GM23338 (cell line): ENCODE measurements around the gene ZNF678. TPM values are rescaled to one million over a fixed set of nuclear protein-coding genes. Genes with fewer than 3 reads are reported as not detected.

ENCODE experiments used
- ATAC-seq: fragments of 200-7000 bp; cut with Tn5 transposase; 3 replicates; pipeline ENCODE4 v1.9.1; 2020
- DNase-seq: peaks from one replicate; pipeline ENCODE4 v3.0.0-alpha.2; 2015; ENCODE audit warnings: low spot score
- H2AFZ ChIP-seq: fragments of 200-600 bp; sonication (generic); 2 replicates; pipeline ENCODE4 v1.8.0; 2016; ENCODE audit warnings: antibody characterized with exemption, mild to moderate bottlenecking, moderate library complexity
- H3F3A ChIP-seq: fragments of 200-600 bp; sonication (generic); replicated peaks from 2 replicates; pipeline ENCODE4 v1.8.0; 2017; ENCODE audit warnings: antibody characterized with exemption, mixed run types, low read depth
- H3K27ac ChIP-seq: fragments of 200-600 bp; sonication (generic); 2 replicates; pipeline ENCODE4 v1.6.1; 2016; ENCODE audit warnings: low read depth
- H3K27me3 ChIP-seq: fragments of 200-600 bp; sonication (generic); 2 replicates; pipeline ENCODE4 v1.8.0; 2016; ENCODE audit warnings: mild to moderate bottlenecking, mixed run types, moderate library complexity; ENCODE audit not compliant: insufficient read depth
- H3K36me3 ChIP-seq: fragments of 200-600 bp; sonication (generic); 2 replicates; pipeline ENCODE4 v1.8.0; 2016; ENCODE audit warnings: mild to moderate bottlenecking; ENCODE audit not compliant: insufficient read depth
- H3K4me1 ChIP-seq: fragments of 200-600 bp; sonication (generic); 2 replicates; pipeline ENCODE4 v1.8.0; 2016; ENCODE audit warnings: mild to moderate bottlenecking, moderate library complexity; ENCODE audit not compliant: insufficient read depth
- H3K4me2 ChIP-seq: fragments of 200-600 bp; sonication (generic); 2 replicates; pipeline ENCODE4 v1.7.1; 2017; ENCODE audit warnings: mixed run types
- H3K4me3 ChIP-seq: fragments of 200-600 bp; sonication (generic); 2 replicates; pipeline ENCODE4 v1.6.1; 2016; ENCODE audit warnings: mixed run types
- H3K79me2 ChIP-seq: fragments of 200-600 bp; sonication (generic); replicated peaks from 2 replicates; pipeline ENCODE4 v1.8.0; 2017; ENCODE audit warnings: mild to moderate bottlenecking; ENCODE audit not compliant: insufficient read depth
- H3K9me2 ChIP-seq: fragments of 200-600 bp; sonication (generic); 2 replicates; pipeline ENCODE4 v1.8.0; 2017; ENCODE audit not compliant: insufficient read depth
- H4K20me1 ChIP-seq: fragments of 200-600 bp; sonication (generic); replicated peaks from 2 replicates; pipeline ENCODE4 v1.8.0; 2017; ENCODE audit warnings: mild to moderate bottlenecking; ENCODE audit not compliant: insufficient read depth
- H3K27ac Mint-ChIP-seq: 2 replicates; pipeline ENCODE4 v1.8.0; 2020; ENCODE audit warnings: inconsistent platforms, mild to moderate bottlenecking, moderate library complexity, mixed read lengths
- H3K27me3 Mint-ChIP-seq: 3 replicates; pipeline ENCODE4 v1.8.0; 2022; ENCODE audit warnings: low read depth, mild to moderate bottlenecking, moderate library complexity, mixed read lengths, inconsistent platforms; ENCODE audit not compliant: insufficient read depth, poor library complexity
- H3K36me3 Mint-ChIP-seq: 3 replicates; pipeline ENCODE4 v1.8.0; 2021; ENCODE audit warnings: low read depth, mild to moderate bottlenecking, inconsistent platforms, moderate library complexity, mixed read lengths
- H3K4me1 Mint-ChIP-seq: 3 replicates; pipeline ENCODE4 v1.8.0; 2020; ENCODE audit warnings: mild to moderate bottlenecking, inconsistent platforms, mixed read lengths
- H3K4me3 Mint-ChIP-seq: 3 replicates; pipeline ENCODE4 v1.8.0; 2021; ENCODE audit warnings: moderate library complexity, mild to moderate bottlenecking, inconsistent platforms, mixed read lengths
- H3K9me3 Mint-ChIP-seq: 3 replicates; pipeline ENCODE4 v1.8.0; 2020; ENCODE audit warnings: moderate library complexity, mild to moderate bottlenecking, inconsistent platforms, mixed read lengths
- CREB1 ChIP-seq: fragments of 250-450 bp; sonication (Bioruptor Pico); IDR thresholded peaks from 2 replicates; pipeline ENCODE4 v1.5.0; 2020; ENCODE audit warnings: low read depth, mild to moderate bottlenecking, moderate library complexity
- EZH2 ChIP-seq: fragments of 200-600 bp; sonication (generic); IDR thresholded peaks from one replicate; pipeline ENCODE4 v1.8.0; 2017; ENCODE audit warnings: antibody characterized with exemption, mild to moderate bottlenecking, low read depth; ENCODE audit not compliant: unreplicated experiment
- EZH2phosphoT487 ChIP-seq: fragments of 200-600 bp; sonication (generic); IDR thresholded peaks from one replicate; pipeline ENCODE4 v1.8.1; 2018; ENCODE audit warnings: antibody characterized with exemption; ENCODE audit not compliant: unreplicated experiment
- JUNB ChIP-seq: IDR thresholded peaks from one replicate; pipeline ENCODE4 v1.6.1; 2016; ENCODE audit warnings: antibody characterized with exemption; ENCODE audit not compliant: unreplicated experiment
- NANOG ChIP-seq: IDR thresholded peaks from 2 replicates; pipeline ENCODE4 v1.6.1; 2016; ENCODE audit warnings: antibody characterized with exemption, borderline replicate concordance
- POLR2AphosphoS5 ChIP-seq: IDR thresholded peaks from 2 replicates; pipeline ENCODE4 v1.6.1; 2016; ENCODE audit warnings: antibody characterized with exemption, low read depth
- STAT1 ChIP-seq: IDR thresholded peaks from one replicate; pipeline ENCODE4 v1.6.1; 2016; ENCODE audit warnings: antibody characterized with exemption; ENCODE audit not compliant: unreplicated experiment
- ZNF114 ChIP-seq: fragments of 250-450 bp; sonication (Bioruptor Pico); IDR thresholded peaks from 2 replicates; pipeline ENCODE4 v1.5.0; 2020; ENCODE audit warnings: mild to moderate bottlenecking, moderate library complexity
- ZNF331 ChIP-seq: fragments of 250-450 bp; sonication (Bioruptor Pico); IDR thresholded peaks from 2 replicates; pipeline ENCODE4 v1.5.0; 2020; ENCODE audit warnings: low read depth, mild to moderate bottlenecking, moderate library complexity
- polyA plus RNA-seq: library from polyadenylated mRNA; unstranded; fragments of >200 nt; fragmentation: Nextera tagmentation; extraction: Ambion mirVana; gene quantifications from 2 replicates; pipeline ENCODE4 v1.2.1, GENCODE V29; 2016
- total RNA-seq: library from RNA; depleted of rRNA; stranded (reverse); fragments of >200 nt; shearing (Covaris generic); gene quantifications from 2 replicates; pipeline ENCODE4 v1.2.3, GENCODE V29; 2014
- TF ChIP-seq, protein P1 (sequence below): IDR thresholded peaks from one replicate; pipeline ENCODE4 v1.6.1; 2018; ENCODE audit warnings: antibody characterized with exemption; ENCODE audit not compliant: unreplicated experiment
- TF ChIP-seq, protein P2 (sequence below): fragments of 250-450 bp; sonication (Bioruptor Pico); IDR thresholded peaks from 2 replicates; pipeline ENCODE4 v1.5.0; 2020; ENCODE audit warnings: mild to moderate bottlenecking, moderate library complexity
- TF ChIP-seq, protein P3 (sequence below), 2 experiments: fragments of 200-600 bp in 1 of 2; sonication (generic) in 1 of 2; conservative IDR thresholded peaks; 2 replicates each; pipeline versions ENCODE4 v1.5.1 to v1.6.1; 2016 to 2017; ENCODE audit warnings: antibody characterized with exemption in 2 of 2, low read depth in 2 of 2, mild to moderate bottlenecking in 2 of 2, moderate library complexity in 1 of 2
- TF ChIP-seq, protein P4 (sequence below): IDR thresholded peaks from 2 replicates; pipeline ENCODE4 v1.6.1; 2016; ENCODE audit warnings: antibody characterized with exemption

ZNF678 gene
- total and polyA plus RNA-seq, 2 experiments from 2014 or later: 8.6 to 60.0 TPM

DNA sequence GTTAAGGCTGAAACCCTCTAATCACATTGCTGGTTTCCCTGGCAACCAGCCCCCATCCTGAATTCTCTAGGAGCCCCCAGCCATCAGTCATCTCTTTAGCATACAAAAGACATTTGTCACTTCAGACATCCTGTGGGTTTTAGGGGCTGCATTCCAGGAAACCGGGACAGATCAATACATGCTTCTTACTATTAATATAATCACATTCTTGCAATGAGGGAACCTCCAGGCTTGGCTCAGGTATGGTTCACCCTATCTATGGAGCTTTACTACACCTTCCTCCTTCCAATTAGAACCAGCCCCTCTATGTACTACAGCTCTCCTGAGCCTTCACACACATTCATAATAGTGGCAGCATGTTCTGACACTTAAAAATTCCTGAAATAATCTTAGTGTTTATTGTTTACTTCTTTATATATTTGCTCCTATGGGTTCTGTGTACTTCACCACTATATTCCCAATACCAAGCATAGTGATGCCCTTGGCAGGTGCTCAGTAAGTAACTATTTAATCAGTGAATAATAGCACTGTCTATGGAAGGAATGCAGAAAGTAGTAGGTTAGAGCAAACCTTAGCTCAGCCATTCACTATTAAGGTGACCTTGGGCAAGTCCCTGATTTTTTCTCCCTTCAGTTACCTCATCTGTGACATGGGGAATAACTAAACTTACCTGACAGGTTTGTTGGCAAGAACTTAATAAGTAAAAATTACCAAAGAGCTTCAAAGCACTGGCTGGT is 59.6 kb downstream of the ZNF678 start:
- Mint-ChIP-seq H3K4me1 (peaks cover 4% of the 10 kb centered on the region; the same call in 2 of the 3 replicates), H3K27me3 (peaks cover 8% of the 10 kb centered on the region), H3K9me3 (peaks cover 61% of the 10 kb centered on the region), H3K36me3 (peaks cover 90% of the 10 kb centered on the region), H3K27ac (no peak overlapping the region), H3K4me3 (no peak overlapping the region)
- no peaks in the 10 kb centered on the region for H3F3A ChIP-seq
- no peak overlapping the region for H3K4me2 ChIP-seq
- H3K9me2 ChIP-seq: 0 out of 2 replicates have a peak, but pooled peaks cover 6% of the 10 kb centered on the region
- no peak overlapping the region for H3K4me3 ChIP-seq
- no peak overlapping the region for H2AFZ ChIP-seq
- peaks cover 15% of the 10 kb centered on the region for H3K4me1 ChIP-seq
- no peak for ATAC-seq
- no peaks in the 10 kb centered on the region for H3K36me3 ChIP-seq
- no peak overlapping the region for H3K27ac ChIP-seq
- H4K20me1 ChIP-seq: no peaks in the 10 kb centered on the region; the same call in 1 of the 2 replicates
- H3K79me2 ChIP-seq: peaks cover 28% of the 10 kb centered on the region
- no peaks in the 10 kb centered on the region for H3K27me3 ChIP-seq
- DNase-seq: no peak
- TF ChIP-seq JUNB: no peak
- TF ChIP-seq, protein P1, sequence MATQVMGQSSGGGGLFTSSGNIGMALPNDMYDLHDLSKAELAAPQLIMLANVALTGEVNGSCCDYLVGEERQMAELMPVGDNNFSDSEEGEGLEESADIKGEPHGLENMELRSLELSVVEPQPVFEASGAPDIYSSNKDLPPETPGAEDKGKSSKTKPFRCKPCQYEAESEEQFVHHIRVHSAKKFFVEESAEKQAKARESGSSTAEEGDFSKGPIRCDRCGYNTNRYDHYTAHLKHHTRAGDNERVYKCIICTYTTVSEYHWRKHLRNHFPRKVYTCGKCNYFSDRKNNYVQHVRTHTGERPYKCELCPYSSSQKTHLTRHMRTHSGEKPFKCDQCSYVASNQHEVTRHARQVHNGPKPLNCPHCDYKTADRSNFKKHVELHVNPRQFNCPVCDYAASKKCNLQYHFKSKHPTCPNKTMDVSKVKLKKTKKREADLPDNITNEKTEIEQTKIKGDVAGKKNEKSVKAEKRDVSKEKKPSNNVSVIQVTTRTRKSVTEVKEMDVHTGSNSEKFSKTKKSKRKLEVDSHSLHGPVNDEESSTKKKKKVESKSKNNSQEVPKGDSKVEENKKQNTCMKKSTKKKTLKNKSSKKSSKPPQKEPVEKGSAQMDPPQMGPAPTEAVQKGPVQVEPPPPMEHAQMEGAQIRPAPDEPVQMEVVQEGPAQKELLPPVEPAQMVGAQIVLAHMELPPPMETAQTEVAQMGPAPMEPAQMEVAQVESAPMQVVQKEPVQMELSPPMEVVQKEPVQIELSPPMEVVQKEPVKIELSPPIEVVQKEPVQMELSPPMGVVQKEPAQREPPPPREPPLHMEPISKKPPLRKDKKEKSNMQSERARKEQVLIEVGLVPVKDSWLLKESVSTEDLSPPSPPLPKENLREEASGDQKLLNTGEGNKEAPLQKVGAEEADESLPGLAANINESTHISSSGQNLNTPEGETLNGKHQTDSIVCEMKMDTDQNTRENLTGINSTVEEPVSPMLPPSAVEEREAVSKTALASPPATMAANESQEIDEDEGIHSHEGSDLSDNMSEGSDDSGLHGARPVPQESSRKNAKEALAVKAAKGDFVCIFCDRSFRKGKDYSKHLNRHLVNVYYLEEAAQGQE: no peak
- no peak for TF ChIP-seq EZH2phosphoT487
- TF ChIP-seq, protein P2, sequence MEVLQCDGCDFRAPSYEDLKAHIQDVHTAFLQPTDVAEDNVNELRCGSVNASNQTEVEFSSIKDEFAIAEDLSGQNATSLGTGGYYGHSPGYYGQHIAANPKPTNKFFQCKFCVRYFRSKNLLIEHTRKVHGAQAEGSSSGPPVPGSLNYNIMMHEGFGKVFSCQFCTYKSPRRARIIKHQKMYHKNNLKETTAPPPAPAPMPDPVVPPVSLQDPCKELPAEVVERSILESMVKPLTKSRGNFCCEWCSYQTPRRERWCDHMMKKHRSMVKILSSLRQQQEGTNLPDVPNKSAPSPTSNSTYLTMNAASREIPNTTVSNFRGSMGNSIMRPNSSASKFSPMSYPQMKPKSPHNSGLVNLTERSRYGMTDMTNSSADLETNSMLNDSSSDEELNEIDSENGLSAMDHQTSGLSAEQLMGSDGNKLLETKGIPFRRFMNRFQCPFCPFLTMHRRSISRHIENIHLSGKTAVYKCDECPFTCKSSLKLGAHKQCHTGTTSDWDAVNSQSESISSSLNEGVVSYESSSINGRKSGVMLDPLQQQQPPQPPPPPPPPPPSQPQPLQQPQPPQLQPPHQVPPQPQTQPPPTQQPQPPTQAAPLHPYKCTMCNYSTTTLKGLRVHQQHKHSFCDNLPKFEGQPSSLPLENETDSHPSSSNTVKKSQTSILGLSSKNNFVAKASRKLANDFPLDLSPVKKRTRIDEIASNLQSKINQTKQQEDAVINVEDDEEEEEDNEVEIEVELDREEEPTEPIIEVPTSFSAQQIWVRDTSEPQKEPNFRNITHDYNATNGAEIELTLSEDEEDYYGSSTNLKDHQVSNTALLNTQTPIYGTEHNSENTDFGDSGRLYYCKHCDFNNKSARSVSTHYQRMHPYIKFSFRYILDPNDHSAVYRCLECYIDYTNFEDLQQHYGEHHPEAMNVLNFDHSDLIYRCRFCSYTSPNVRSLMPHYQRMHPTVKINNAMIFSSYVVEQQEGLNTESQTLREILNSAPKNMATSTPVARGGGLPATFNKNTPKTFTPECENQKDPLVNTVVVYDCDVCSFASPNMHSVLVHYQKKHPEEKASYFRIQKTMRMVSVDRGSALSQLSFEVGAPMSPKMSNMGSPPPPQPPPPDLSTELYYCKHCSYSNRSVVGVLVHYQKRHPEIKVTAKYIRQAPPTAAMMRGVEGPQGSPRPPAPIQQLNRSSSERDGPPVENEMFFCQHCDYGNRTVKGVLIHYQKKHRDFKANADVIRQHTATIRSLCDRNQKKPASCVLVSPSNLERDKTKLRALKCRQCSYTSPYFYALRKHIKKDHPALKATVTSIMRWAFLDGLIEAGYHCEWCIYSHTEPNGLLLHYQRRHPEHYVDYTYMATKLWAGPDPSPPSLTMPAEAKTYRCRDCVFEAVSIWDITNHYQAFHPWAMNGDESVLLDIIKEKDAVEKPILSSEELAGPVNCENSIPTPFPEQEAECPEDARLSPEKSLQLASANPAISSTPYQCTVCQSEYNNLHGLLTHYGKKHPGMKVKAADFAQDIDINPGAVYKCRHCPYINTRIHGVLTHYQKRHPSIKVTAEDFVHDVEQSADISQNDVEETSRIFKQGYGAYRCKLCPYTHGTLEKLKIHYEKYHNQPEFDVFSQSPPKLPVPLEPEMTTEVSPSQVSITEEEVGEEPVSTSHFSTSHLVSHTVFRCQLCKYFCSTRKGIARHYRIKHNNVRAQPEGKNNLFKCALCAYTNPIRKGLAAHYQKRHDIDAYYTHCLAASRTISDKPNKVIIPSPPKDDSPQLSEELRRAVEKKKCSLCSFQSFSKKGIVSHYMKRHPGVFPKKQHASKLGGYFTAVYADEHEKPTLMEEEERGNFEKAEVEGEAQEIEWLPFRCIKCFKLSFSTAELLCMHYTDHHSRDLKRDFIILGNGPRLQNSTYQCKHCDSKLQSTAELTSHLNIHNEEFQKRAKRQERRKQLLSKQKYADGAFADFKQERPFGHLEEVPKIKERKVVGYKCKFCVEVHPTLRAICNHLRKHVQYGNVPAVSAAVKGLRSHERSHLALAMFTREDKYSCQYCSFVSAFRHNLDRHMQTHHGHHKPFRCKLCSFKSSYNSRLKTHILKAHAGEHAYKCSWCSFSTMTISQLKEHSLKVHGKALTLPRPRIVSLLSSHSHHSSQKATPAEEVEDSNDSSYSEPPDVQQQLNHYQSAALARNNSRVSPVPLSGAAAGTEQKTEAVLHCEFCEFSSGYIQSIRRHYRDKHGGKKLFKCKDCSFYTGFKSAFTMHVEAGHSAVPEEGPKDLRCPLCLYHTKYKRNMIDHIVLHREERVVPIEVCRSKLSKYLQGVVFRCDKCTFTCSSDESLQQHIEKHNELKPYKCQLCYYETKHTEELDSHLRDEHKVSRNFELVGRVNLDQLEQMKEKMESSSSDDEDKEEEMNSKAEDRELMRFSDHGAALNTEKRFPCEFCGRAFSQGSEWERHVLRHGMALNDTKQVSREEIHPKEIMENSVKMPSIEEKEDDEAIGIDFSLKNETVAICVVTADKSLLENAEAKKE (CRISPR knock-in tag): no peak
- TF ChIP-seq, protein P3, sequence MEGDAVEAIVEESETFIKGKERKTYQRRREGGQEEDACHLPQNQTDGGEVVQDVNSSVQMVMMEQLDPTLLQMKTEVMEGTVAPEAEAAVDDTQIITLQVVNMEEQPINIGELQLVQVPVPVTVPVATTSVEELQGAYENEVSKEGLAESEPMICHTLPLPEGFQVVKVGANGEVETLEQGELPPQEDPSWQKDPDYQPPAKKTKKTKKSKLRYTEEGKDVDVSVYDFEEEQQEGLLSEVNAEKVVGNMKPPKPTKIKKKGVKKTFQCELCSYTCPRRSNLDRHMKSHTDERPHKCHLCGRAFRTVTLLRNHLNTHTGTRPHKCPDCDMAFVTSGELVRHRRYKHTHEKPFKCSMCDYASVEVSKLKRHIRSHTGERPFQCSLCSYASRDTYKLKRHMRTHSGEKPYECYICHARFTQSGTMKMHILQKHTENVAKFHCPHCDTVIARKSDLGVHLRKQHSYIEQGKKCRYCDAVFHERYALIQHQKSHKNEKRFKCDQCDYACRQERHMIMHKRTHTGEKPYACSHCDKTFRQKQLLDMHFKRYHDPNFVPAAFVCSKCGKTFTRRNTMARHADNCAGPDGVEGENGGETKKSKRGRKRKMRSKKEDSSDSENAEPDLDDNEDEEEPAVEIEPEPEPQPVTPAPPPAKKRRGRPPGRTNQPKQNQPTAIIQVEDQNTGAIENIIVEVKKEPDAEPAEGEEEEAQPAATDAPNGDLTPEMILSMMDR (conservative IDR thresholded peaks at IDR 0.05; ENCODE audit: low read depth in 2 of 2): no peak
- no peak for TF ChIP-seq NANOG
- TF ChIP-seq STAT1: no peak
- TF ChIP-seq CREB1 (CRISPR knock-in tag): no peak
- no peak for TF ChIP-seq ZNF114 (CRISPR knock-in tag)
- TF ChIP-seq ZNF331 (CRISPR knock-in tag): no peak
- TF ChIP-seq EZH2: no peak
- TF ChIP-seq POLR2AphosphoS5: no peak
- TF ChIP-seq, protein P4, sequence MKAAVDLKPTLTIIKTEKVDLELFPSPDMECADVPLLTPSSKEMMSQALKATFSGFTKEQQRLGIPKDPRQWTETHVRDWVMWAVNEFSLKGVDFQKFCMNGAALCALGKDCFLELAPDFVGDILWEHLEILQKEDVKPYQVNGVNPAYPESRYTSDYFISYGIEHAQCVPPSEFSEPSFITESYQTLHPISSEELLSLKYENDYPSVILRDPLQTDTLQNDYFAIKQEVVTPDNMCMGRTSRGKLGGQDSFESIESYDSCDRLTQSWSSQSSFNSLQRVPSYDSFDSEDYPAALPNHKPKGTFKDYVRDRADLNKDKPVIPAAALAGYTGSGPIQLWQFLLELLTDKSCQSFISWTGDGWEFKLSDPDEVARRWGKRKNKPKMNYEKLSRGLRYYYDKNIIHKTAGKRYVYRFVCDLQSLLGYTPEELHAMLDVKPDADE: no peak
